Fibroblast of lung (primary cell): ENCODE data around the gene ANKRD35. TPM values are rescaled to one million over a fixed set of nuclear protein-coding genes. Genes with fewer than 3 reads are reported as not detected.
A peak's percentile ranks its signal among the peaks of the same experiment; 100 is the strongest.

Experiments
- DNase-seq, 2 donors: peaks; one replicate each; pipeline versions ENCODE4 v3.0.0 to v3.0.0-alpha.2; 2010; ENCODE audit warnings: low read depth in 2 of 2
- H2AFZ ChIP-seq: 2 replicates; pipeline ENCODE4 v1.5.1; 2012; ENCODE audit warnings: low read length, control low read depth, inconsistent platforms
- H3K27ac ChIP-seq: 2 replicates; pipeline ENCODE4 v1.5.1; 2011; ENCODE audit warnings: low read length, control low read depth; ENCODE audit not compliant: insufficient read depth
- H3K27me3 ChIP-seq: 2 replicates; pipeline ENCODE4 v1.5.1; 2011; ENCODE audit warnings: mild to moderate bottlenecking, low read length; ENCODE audit not compliant: control insufficient read depth, insufficient read depth
- H3K36me3 ChIP-seq: 2 replicates; pipeline ENCODE4 v1.5.1; 2011; ENCODE audit warnings: low read length; ENCODE audit not compliant: control insufficient read depth, insufficient read depth
- H3K4me1 ChIP-seq: 2 replicates; pipeline ENCODE4 v1.5.1; 2011; ENCODE audit warnings: low read length; ENCODE audit not compliant: control insufficient read depth, insufficient read depth; ENCODE audit errors: extremely low read depth
- H3K4me2 ChIP-seq: 2 replicates; pipeline ENCODE4 v1.5.1; 2011; ENCODE audit warnings: low read length, control low read depth; ENCODE audit not compliant: insufficient read depth; ENCODE audit errors: extremely low read depth
- H3K4me3 ChIP-seq, 4 experiments: fragments of 200-600 bp in 1 of 4; sonication (generic) in 1 of 4; replicated peaks in 1 of 4; 2 replicates each; pipeline ENCODE4 v1.5.1; 2011 to 2016; ENCODE audit warnings: low read length in 4 of 4, low read depth in 3 of 4, mild to moderate bottlenecking in 3 of 4, control low read depth in 2 of 4, inconsistent platforms in 1 of 4, mixed read lengths in 1 of 4; ENCODE audit not compliant: insufficient read depth in 1 of 4; ENCODE audit errors: control extremely low read depth in 1 of 4
- H3K79me2 ChIP-seq: 2 replicates; pipeline ENCODE4 v1.5.1; 2012; ENCODE audit warnings: mild to moderate bottlenecking, low read length, inconsistent platforms; ENCODE audit not compliant: control insufficient read depth, insufficient read depth
- H3K9ac ChIP-seq: 2 replicates; pipeline ENCODE4 v1.5.1; 2011; ENCODE audit warnings: mild to moderate bottlenecking, low read length, control low read depth; ENCODE audit not compliant: insufficient read depth
- H3K9me3 ChIP-seq: 2 replicates; pipeline ENCODE4 v1.5.1; 2012; ENCODE audit warnings: low read depth, low read length; ENCODE audit not compliant: control insufficient read depth, insufficient read depth
- H4K20me1 ChIP-seq: 2 replicates; pipeline ENCODE4 v1.5.1; 2011; ENCODE audit warnings: low read length; ENCODE audit not compliant: control insufficient read depth, insufficient read depth; ENCODE audit errors: extremely low read depth
- EZH2 ChIP-seq: IDR thresholded peaks from 2 replicates; pipeline ENCODE4 v1.5.1; 2012; ENCODE audit warnings: low read length, control low read depth, mild to moderate bottlenecking; ENCODE audit errors: missing control alignments
- polyA plus RNA-seq, 2 donors: library from polyadenylated mRNA; depleted of rRNA in 1 of 2; stranded (reverse) in 1 of 2; unstranded in 1 of 2; fragments of >200 nt; gene quantifications; 2 replicates each; pipeline ENCODE4 v1.2.1, GENCODE V29; 2011 to 2012; ENCODE audit warnings: missing spikeins in 1 of 2
- total RNA-seq: library from RNA; depleted of rRNA; stranded (reverse); fragments of >200 nt; gene quantifications from 2 replicates; pipeline ENCODE4 v1.2.1, GENCODE V29; 2014
- TF ChIP-seq, protein P1 (sequence below), 2 donors: IDR thresholded peaks in 1 of 2; conservative IDR thresholded peaks in 1 of 2; 1 replicate in 1 of 2; 2 replicates in 1 of 2; pipeline ENCODE4 v1.5.1; 2011 to 2012; ENCODE audit warnings: low read length in 2 of 2, control low read depth in 1 of 2, inconsistent platforms in 1 of 2, low read depth in 1 of 2, mild to moderate bottlenecking in 1 of 2

ANKRD35 gene
- total and polyA plus RNA-seq, 2 donors (not counting 1 experiment from before 2014, with no cell fraction given): 0.65 to 4.5 TPM

DNA sequence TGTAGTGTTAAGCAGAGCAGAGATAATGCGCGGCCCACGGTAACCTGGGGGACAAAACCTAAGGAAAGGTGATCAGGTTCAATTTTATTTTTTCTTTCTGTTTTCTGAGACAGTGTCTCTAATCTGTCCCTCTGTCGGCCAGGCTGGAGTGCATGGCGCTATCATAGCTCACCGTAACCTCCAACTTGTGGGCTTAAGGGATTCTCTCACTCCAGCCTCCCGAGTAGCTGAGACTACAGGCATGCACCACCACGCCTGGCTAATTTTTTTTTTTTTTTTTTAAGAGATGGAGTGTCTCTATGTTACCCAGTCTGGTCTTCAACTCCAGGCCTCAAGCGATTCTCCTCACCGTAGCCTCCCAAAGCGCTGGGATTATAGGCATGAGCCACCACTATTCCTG, 724 bp upstream of the ANKRD35 start:
- H3K79me2 ChIP-seq: no peaks in the 10 kb centered on the region
- peaks cover 3% of the 10 kb centered on the region for H3K27me3 ChIP-seq
- H3K9me3 ChIP-seq: no peaks in the 10 kb centered on the region
- no peak overlapping the region for H3K27ac ChIP-seq
- H2AFZ ChIP-seq: peak overlapping the region; percentile 62
- H4K20me1 ChIP-seq: no peaks in the 10 kb centered on the region
- no peaks in the 10 kb centered on the region for H3K36me3 ChIP-seq
- no peak for DNase-seq
- TF ChIP-seq EZH2: no peak
- TF ChIP-seq, protein P1, sequence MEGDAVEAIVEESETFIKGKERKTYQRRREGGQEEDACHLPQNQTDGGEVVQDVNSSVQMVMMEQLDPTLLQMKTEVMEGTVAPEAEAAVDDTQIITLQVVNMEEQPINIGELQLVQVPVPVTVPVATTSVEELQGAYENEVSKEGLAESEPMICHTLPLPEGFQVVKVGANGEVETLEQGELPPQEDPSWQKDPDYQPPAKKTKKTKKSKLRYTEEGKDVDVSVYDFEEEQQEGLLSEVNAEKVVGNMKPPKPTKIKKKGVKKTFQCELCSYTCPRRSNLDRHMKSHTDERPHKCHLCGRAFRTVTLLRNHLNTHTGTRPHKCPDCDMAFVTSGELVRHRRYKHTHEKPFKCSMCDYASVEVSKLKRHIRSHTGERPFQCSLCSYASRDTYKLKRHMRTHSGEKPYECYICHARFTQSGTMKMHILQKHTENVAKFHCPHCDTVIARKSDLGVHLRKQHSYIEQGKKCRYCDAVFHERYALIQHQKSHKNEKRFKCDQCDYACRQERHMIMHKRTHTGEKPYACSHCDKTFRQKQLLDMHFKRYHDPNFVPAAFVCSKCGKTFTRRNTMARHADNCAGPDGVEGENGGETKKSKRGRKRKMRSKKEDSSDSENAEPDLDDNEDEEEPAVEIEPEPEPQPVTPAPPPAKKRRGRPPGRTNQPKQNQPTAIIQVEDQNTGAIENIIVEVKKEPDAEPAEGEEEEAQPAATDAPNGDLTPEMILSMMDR (conservative IDR thresholded peaks at IDR 0.05 in 1 of 2, IDR thresholded peaks at IDR 0.05 in 1 of 2; ENCODE audit: low read depth in 1 of 2, low read length in 2 of 2): no peak
- H3K4me1 ChIP-seq: peaks cover 7% of the 10 kb centered on the region
- peak overlapping the region; percentile 67 to 76 (median 72) for H3K4me3 ChIP-seq
- peak overlapping the region; percentile 85 for H3K4me2 ChIP-seq
- H3K9ac ChIP-seq: no peak overlapping the region

DNA sequence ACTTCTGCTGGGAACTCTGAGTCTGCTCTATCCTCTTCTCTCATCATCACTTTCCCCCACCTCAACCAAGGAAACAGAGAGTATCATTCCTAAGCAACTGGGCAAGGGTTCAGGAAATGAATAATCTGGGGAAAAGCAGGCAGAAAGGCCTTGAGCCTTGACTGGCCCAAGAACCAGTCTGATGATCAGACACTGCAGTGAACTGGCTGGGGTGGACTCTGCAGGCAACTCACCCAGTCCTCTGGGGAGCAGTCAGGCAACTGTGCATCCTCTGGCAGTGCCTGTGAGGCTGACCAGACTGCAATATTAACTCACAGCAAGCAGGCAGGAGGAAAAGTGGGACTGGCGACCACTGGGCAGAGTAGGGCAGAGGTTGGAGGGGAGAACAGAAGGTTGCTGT, 991 bp downstream of the ANKRD35 start:
- no peaks in the 10 kb centered on the region for H3K9me3 ChIP-seq
- no peaks in the 10 kb centered on the region for H4K20me1 ChIP-seq
- no peak for TF ChIP-seq EZH2
- TF ChIP-seq, protein P1 (conservative IDR thresholded peaks at IDR 0.05 in 1 of 2, IDR thresholded peaks at IDR 0.05 in 1 of 2; ENCODE audit: low read depth in 1 of 2, low read length in 2 of 2): no peak
- no peak overlapping the region for H2AFZ ChIP-seq
- DNase-seq: peak; percentile 23 to 43
- no peak overlapping the region for H3K27ac ChIP-seq
- peaks cover 2% of the 10 kb centered on the region for H3K4me1 ChIP-seq
- H3K36me3 ChIP-seq: no peaks in the 10 kb centered on the region
- H3K9ac ChIP-seq: no peak overlapping the region
- no peak overlapping the region for H3K4me2 ChIP-seq
- H3K79me2 ChIP-seq: no peaks in the 10 kb centered on the region
- H3K27me3 ChIP-seq: peaks cover 3% of the 10 kb centered on the region
- H3K4me3 ChIP-seq: no peak overlapping the region

DNA sequence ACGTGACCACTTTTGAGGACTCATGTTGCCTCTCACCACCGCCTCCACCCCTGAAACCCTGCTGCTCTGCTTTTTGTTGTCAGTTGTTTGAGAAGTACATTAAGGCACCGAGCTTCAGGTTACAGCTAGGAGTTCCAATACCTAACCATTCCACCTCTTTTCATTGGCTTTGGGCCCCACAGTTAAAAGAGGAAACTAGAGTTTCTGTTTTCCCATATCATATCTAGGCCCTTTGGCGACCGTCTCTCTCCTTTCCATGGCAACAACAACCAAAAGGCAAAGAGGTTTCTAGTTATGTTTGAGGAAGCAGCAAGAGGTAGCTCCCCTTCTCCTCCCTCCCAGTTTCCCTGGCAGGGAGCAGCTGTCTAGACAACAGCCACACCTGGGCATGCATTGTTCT, 5.9 kb downstream of the ANKRD35 start:
- no peak overlapping the region for H2AFZ ChIP-seq
- no peak overlapping the region for H3K4me2 ChIP-seq
- no peaks in the 10 kb centered on the region for H3K4me1 ChIP-seq
- H3K79me2 ChIP-seq: no peaks in the 10 kb centered on the region
- no peak for DNase-seq
- H3K4me3 ChIP-seq: no peak overlapping the region
- no peaks in the 10 kb centered on the region for H4K20me1 ChIP-seq
- peaks cover 8% of the 10 kb centered on the region for H3K27me3 ChIP-seq
- TF ChIP-seq, protein P1 (conservative IDR thresholded peaks at IDR 0.05 in 1 of 2, IDR thresholded peaks at IDR 0.05 in 1 of 2; ENCODE audit: low read depth in 1 of 2, low read length in 2 of 2): no peak
- TF ChIP-seq EZH2: no peak
- H3K36me3 ChIP-seq: no peaks in the 10 kb centered on the region
- no peak overlapping the region for H3K27ac ChIP-seq
- no peaks in the 10 kb centered on the region for H3K9me3 ChIP-seq
- H3K9ac ChIP-seq: no peak overlapping the region
